HG03066 (cell line): Measurements from ENCODE around the gene GHRL.
A peak's percentile ranks its signal among the peaks of the same experiment; 100 is the strongest.
"Not testable (repeated sequence)": the region's sequence is repeated elsewhere in the genome, so short reads cannot be mapped to it uniquely, and the experiment has no call there.

Experiments used
- ATAC-seq: cut with Tn5 transposase; IDR thresholded peaks from one replicate; pipeline ENCODE4 v1.9.1; 2021; ENCODE audit warnings: low read depth; ENCODE audit not compliant: unreplicated experiment

Gene GHRL

DNA sequence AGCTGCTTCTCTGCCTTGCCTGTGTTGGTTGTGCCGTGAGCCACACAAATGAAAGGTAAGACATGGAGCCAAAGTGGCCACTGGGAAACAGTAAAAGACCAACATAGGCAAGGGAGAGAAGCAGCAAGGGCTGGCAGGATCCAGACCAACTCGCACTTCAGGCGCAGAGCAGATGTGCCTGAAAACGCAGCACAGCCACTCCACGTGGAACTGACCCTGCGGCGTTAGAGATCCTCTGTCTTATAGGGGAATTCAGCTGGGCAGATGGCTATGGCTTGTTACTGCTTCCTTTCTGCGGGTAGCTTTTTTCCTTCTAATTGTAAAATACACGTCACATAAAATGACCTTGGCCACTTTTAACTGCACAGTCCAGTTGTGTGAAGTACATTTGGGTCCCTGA lies 10.4 kb upstream of the GHRL start:
- no peak for ATAC-seq

DNA sequence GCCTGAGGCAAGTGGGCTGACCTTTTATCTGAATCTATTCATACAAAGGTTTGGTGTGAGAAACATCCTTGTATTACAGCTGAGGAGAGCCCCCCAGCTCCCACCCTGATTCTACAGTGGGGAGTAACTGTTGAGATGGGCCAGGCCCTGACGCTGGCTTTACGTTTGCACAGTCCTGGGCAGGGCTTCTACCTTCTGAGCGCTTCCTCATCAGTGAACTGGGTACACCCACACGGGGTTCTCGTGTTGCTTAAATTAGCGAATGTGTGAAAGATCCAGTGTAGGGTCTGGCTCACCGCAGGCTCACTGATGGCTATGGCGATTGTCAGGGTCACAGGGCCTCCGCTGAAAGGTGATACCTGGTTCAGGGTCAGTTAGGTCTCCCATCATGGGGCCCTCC lies 7.3 kb upstream of the GHRL start:
- ATAC-seq: no peak

DNA sequence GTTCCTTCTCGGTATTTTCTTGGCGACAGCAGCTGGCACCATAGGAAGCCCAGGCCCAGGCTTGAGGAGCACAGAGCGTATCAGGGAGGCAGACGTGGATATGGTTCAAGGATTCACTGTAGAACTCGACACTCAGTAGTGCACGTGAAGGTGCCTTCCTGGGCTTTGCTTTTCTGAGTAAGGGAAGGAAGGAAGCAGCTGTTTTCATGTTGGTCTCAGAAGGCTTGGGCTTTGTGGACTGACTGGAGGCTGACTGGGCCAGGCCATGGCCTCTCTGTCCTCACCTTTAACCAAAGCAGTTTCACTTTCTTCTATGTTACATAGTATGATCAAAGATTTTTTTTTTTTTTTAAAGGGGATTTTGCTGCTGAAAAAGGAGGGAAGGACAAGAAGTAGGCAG lies 6.9 kb upstream of the GHRL start:
- peak; percentile 75 for ATAC-seq

DNA sequence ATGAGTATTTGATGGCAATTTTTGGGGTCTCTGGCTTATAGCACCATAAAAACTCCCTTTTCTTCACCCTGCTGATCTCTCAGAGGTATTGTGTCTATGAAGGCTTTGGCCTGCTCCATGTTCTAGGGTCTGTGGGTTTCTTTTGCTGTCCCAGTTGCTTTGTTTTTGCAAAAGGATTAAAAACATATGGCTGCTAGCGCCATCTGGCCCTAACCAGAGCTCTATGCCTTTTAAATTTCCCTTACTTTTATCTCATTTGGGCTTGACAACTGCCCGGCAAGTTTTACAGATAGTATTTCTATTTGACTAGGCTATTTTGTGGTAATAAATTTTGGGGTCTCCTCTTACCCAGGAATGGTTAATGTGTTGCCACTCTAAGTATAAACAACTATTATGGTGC lies 6.4 kb upstream of the GHRL start:
- no peak for ATAC-seq

DNA sequence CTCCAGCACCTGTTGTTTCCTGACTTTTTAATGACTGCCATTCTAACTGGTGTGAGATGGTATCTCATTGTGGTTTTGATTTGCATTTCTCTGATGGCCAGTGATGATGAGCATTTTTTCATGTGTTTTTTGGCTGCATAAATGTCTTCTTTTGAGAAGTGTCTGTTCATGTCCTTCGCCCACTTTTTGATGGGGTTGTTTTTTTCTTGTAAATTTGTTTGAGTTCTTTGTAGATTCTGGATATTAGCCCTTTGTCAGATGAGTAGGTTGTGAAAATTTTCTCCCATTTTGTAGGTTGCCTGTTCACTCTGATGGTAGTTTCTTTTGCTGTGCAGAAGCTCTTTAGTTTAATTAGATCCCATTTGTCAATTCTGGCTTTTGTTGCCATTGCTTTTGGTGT lies 5.3 kb upstream of the GHRL start:
- ATAC-seq: not testable (repeated sequence)

DNA sequence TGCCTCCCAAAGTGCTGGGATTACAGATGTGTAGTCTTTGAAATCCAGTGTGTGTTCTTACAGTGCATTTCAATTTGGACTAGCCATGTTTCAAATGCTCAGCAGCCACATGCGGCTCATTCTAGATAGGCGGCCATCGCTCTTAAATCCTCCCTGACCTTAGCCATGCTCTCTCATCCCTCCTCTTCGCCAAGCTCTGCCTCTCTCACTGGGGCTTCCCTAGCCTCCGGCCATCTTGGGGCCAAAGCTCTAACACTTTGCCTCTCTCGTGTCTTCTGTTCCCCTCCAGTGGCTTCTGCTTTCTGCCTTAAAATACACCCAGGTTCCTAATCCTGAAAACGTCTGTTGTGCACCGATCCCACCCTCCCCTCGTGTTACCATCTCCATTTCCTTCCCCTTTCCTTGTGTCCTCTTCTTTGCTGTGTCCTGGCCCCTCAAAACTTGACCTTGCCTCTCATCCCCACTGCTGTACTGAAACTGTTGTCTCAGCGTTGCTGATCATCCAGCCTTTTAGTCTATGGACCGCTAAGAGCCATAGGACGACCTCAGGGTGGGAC lies 1.4 kb upstream of the GHRL start:
- no peak for ATAC-seq

DNA sequence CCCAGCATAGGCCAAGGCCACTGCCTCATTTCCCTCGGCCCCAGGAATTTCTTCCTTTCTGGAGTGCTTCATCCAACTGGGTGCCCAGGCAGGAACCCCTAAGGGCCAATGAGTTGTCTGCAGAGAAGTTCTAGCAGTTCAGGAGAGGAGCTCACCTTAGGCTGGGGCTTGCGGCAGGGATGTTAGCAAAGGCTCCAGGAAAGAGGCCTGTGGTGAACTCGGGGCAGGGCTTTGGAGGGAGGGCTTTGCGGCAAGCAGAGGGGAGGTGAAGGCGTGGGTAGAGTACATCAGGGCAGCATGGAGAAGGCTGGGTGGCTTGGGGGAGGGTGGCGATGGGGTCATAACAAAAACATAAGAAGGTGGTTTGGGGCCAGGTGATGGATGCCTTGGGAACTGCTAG lies 1.1 kb downstream of the GHRL start:
- ATAC-seq: no peak

DNA sequence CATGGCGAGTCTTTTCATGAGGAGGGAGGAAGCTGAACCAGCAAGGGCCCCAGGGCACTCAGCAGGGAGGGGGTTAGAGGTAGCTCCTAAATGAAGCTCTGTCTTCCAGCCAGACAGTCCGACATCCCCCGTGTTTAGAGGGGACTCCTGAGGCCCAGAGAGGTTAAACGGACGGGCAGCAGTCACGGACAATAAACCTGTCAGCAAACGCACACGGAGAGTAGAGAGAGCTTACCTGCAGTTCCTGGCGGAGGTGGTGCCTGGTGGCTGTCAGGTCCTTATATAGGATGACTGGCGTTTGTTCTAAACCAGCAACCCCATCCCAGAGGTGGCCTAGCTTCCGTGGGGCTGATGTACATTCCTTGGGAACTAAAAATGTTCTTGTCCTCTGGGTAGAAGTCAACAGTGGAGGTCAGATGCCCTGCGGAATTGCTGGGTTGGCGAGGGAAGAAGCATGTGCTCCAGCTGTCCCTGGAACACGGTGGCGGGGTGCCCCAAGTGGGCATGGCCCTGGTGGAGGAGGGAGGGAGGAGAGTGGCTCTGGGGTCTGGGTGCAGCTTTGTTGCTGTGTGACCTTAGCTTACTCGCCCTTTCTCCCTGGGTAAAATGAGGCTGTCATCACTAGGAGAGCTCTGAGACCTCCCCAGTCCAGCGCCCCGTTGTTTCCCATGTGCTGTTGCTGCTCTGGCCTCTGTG lies 2.1 kb downstream of the GHRL start:
- ATAC-seq: no peak

DNA sequence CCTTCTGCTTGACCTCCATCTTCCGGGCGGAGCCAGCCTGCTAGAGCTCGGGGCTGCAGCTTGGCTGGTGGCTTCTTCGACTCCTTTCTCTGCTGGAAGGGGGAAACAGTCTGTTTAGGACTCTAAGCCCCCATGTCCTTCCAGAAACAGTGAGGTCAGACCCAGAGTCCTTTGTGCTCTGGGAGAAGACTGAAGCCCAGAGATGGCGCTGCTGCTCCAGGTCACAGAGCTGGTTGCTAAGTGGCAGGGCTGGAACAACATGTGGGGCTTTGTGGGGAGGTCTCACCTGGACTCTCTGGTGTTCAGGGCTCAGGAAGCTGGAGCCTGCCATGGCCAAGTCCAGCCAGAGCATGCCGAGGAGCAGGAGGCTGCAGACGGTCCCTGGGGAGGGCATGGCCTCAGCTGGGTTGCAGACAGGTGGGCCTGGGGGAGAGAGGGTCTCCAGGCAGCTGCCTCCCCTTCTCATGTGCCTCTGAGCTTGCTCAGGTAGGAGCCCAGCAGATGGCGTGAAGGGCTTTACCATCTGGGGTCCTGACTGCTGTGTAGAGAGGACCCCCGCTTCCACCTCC lies 2.9 kb downstream of the GHRL start:
- no peak for ATAC-seq

DNA sequence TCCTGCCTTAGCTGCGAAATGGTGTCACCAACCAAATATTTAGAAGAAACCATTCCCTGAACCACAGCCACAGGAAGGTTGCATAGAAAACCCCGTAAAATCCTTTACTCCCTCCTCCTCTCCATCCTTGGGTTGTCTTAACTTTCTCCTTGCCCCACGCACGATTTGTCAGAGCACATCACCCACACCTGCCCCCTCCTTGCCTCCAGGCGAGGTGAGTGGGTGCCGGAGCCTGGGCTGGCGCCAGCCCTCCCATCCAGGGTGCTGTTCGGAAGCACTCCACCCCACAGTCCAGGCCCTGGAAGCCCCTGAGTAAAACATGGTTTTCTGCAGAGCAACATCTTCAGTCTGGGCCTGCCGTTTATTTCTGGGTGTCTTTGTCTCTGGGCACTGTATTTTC lies 3.7 kb downstream of the GHRL start:
- ATAC-seq: no peak

DNA sequence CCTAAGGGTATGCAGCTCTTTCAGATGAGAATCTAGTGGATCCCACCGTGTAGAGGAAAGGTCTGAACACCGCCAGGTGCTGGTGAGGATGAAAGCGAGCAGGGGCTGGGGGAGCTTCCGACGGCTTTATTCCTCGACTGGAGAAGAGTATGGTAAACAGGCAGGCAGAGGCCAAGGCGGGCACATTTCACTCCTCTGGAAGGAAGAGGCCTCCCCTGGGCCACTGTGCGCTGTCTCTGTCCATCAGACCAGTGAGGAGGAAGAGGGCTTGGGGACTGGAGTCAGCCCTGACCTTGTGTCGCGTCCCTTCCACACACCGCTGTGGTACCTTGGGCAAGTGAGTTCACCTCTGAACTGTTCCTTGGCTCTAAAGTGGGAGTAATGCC lies 4.2 kb downstream of the GHRL start:
- ATAC-seq: no peak

DNA sequence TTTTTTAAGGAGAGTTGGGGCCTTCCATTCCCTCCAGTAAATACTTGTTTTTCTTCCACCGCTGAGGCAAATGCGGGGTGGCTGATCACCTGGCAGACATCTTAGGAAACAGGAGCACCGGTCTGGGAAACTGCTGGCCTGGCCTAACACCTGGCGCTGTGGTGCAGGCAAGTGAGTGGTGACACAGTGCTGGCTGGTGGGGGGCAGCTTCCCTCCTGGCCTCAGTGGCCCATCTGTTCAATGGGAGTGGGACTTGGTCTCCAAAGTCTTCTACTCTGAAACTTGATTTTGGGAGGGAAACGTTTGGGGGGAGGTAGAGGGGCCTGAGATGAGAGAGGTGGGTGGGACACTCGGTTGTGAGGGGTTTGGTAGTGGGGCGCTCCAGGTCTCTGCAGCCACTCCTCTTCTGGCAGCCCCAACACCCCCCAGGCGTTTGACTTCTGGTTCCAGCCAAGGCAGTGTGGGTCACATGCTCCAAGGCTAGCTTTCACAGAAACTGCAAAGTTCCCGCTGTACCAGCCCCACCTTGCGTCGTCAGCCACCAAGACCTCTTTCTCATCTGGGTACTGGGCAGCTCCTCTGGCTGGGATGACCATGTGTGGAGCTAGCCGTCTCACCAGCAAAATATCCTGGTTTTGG lies 4.7 kb downstream of the GHRL start:
- no peak for ATAC-seq

DNA sequence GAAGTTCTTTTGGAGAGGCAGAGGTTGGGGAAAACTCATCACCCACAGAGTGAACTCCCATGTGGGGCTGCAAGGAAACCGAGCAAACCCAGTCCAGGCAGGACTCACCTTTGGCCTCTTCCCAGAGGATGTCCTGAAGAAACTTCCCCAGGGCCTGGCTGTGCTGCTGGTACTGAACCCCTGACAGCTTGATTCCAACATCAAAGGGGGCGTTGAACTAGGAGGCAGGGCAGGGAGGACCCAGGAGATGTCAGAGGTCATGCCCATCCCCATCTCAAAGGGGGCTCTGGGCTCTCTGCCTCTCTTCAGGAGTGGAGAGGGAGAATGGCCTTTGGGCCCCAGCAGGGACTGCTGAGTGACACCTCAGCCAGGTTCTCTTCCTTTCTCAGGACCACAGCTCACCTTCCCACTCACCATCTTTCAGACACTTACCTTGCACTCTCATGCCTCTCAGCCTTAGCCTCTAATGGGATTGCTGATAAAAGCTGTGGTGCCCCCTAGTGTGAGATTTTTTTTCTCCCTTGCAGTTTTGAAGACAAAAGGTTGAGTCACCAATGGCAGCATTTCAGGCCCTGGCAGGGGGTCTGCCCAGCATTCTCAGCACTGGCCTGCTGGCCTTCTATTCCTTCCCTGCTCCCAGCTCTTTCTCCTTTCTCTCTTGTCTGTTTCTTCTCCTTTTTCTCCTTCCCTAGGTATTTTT lies 6.0 kb downstream of the GHRL start:
- ATAC-seq: no peak

DNA sequence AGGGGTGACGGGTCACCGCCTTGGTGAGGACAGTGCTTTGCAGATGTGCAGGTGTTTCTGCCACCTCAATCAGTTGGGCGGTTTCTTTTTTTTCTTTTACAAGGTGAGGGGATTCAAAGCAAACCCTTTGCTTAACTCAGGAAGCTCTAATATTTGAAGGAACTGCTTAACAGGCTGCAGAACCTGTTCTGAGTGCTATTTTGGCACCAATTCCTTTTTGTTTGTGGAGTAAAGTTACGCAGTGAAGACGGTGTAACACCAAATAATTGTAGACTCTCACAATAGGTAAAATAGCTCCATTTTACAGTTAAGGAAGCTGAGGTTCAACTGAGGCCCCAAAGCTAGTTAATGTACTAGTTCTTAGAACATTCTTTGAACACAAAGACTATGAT lies 6.6 kb downstream of the GHRL start:
- ATAC-seq: no peak

DNA sequence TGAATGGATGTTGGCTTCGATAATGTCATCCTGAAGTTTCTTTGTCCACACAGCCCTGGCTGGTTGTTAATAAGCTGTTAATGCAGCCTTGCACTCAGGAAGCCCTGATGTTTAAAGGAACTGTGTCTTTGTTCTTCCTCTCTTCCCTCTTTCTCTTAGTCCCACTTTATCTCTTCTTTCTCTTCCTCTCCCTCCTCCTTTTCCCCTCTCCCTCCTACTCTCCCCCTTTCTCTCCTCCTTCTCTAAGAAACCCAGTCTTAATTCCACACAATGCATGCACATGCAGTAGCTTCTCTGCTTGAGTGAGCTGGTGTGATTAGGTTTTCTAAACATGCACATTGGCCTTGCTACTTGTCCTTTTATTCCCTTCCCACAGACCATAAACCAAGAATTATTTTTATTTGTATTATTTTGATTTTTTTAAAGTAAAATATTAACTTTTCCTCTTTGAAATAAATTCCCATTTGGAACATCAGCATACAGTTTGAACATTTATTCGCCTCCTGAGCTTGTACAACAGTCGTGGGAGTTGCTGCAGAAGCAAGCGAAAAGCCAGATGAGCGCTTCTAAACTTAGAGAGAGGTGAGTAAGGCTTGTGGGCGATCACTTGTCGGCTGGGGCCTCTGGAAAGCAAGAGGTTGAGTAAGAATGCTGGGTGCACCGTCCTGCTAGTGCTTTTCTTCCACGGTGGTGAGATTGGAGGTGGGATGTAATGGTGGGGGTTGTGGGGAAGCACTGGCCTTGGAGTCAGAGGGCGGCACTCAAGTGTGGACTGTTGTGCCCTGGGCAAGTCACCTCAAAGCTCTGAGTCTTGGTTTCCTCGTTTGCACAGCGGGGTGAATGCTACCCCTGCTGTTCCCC lies 7.2 kb downstream of the GHRL start:
- ATAC-seq: no peak

DNA sequence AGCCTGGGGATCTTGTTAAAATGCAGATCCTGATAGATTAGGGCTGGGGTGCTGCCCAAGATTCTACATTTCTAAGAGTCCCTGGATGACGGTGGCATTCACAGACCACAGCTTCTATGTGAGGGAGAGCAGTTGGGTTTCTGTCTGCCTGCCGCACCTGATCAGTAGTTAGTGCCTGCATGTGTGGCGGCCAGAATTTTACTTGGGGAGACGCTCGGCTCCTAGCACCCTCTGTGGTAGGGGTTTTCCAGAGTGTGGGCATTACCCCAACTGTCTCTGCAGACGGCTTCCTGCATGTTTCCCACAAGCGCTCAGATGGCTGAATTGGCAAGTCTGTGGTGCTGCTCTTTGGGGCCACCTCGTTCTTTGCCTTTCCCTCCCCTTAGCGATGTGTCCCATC lies 8.3 kb downstream of the GHRL start:
- ATAC-seq: no peak

DNA sequence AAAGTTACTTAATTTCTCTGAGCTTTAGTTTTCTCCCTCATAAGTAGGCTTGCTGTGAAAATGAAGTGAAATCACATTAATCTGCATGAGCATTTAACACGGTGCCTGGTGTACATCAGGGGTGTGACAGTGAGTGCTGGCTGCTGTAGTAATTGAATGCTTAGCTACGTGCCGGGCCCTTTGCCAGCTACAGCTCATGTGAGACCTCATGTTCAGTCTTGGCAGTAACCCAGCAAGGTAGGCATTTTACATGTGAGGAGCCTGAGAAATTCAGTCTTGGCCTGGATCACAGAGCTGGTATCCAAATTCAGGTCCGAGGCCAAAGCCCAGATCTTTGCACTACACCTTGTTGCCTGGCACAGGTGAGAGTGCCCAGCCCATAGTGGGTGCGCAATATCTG lies 9.1 kb downstream of the GHRL start:
- no peak for ATAC-seq

DNA sequence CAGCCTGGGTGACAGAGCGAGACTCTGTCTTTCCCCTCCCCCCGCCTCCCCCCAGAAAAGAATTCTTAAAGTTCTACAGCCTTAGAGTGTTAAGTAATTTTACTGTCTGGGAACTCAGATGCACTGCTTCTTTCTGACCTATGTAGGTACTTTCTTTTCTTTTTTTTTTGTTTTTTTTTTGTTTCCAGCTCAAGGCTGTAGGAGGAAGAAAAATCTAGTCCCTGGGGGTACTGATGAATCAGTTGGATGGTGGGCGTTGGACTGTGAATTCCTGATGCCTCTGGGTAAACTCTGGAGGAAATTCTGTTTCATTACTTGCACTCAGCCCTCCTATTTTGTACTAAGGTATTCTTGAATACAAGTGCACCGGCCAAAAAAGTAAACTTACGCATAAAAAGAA lies 10.8 kb downstream of the GHRL start:
- ATAC-seq: no peak

DNA sequence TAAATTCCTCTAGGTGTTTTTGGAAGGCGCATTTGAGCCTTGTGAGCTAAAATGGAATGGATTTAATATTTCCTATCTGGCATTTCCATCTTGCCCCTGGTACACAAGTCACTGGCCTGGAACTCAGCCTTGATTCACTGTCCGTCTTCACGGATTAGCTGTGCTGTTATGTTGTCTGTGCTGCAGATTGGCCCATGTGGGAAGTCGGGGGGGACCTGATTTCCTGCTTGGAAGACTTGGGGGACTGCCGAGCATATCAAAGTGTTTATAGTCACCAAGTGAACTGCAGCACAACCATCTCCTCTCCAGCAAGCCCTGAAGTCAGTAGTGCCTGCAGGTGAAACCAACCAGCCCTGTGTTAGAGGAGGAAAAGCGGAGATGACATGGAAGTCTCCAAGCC lies 12.2 kb downstream of the GHRL start:
- ATAC-seq: no peak

DNA sequence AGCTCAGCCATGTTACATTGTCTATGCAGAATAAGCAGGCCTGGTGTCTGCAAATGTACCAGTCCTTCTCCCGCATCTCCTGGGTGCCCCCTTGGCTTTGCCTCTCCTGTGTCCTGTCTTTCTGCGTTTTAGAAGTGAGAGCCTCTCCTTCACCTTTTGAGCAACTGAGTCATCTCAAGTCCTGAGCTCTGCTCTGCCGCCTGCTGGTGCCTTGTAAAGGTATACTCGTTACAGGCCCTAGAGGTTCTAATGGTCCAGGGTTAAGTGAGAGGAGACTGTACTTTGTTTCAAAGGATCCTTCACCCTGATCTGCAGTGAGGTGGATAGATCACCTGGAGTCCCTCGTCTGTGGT lies 12.6 kb downstream of the GHRL start:
- ATAC-seq: no peak
